Esophagus muscularis mucosa (tissue), 4 donors: ENCODE data around the gene SPDEF.

ENCODE experiments used
- CTCF ChIP-seq, 3 experiments: fragments of 200-600 bp in 2 of 3; fragments of 450-650 bp in 1 of 3; sonication (generic) in 2 of 3; IDR thresholded peaks; one replicate each; pipeline ENCODE4 v1.5.1; 2017 to 2019; ENCODE audit warnings: antibody characterized with exemption in 3 of 3, mild to moderate bottlenecking in 2 of 3, moderate library complexity in 1 of 3
- EP300 ChIP-seq: sonication (generic); formaldehyde crosslinking; IDR thresholded peaks from one replicate; pipeline ENCODE4 v1.6.1; 2017; ENCODE audit warnings: antibody characterized with exemption
- POLR2A ChIP-seq: fragments of 450-650 bp; IDR thresholded peaks from one replicate; pipeline ENCODE4 v1.6.1; 2017; ENCODE audit warnings: antibody characterized with exemption, moderate library complexity, mild to moderate bottlenecking, low read depth

GRCh38 chr6:34540841-34541240 lies 15.3 kb downstream of the SPDEF start:
- TF ChIP-seq POLR2A (no peak), EP300 (no peak), CTCF (IDR thresholded peaks at IDR 0.05) (no peak)
